Osteocyte (in vitro differentiated cells): ENCODE results near the gene SPRY1. TPM values are rescaled to one million over a fixed set of nuclear protein-coding genes. Genes with fewer than 3 reads are reported as not detected.

Source experiments
- DNase-seq: peaks from one replicate; pipeline ENCODE4 v3.0.0; 2021; ENCODE audit warnings: mixed read lengths; ENCODE audit not compliant: unreplicated experiment; ENCODE audit errors: extremely low spot score
- H3K27ac Mint-ChIP-seq: one replicate; pipeline ENCODE4 v1.8.0; 2021; ENCODE audit warnings: mild to moderate bottlenecking, mixed read lengths; ENCODE audit not compliant: unreplicated experiment
- H3K27me3 Mint-ChIP-seq: one replicate; pipeline ENCODE4 v1.8.0; 2021; ENCODE audit warnings: mixed read lengths; ENCODE audit not compliant: unreplicated experiment
- H3K36me3 Mint-ChIP-seq: one replicate; pipeline ENCODE4 v1.8.0; 2021; ENCODE audit warnings: mixed read lengths; ENCODE audit not compliant: unreplicated experiment
- H3K4me1 Mint-ChIP-seq: one replicate; pipeline ENCODE4 v1.8.0; 2021; ENCODE audit warnings: mixed read lengths; ENCODE audit not compliant: unreplicated experiment
- H3K4me3 Mint-ChIP-seq: one replicate; pipeline ENCODE4 v1.8.0; 2021; ENCODE audit warnings: mild to moderate bottlenecking, moderate library complexity, mixed read lengths; ENCODE audit not compliant: unreplicated experiment
- H3K9me3 Mint-ChIP-seq: one replicate; pipeline ENCODE4 v1.8.0; 2021; ENCODE audit warnings: mixed read lengths; ENCODE audit not compliant: unreplicated experiment
- total RNA-seq: library from RNA; stranded (reverse); gene quantifications from 2 replicates; pipeline ENCODE4 v1.2.1, GENCODE V29; 2021
- TF ChIP-seq, protein P1 (sequence below): fragments of 200-600 bp; sonication (generic); IDR thresholded peaks from 2 replicates; pipeline ENCODE4 v1.5.0; 2021; ENCODE audit warnings: antibody characterized with exemption, mild to moderate bottlenecking, moderate library complexity

Gene SPRY1
- total RNA-seq, 1 donor from 2014 or later = 51.7 TPM

DNA sequence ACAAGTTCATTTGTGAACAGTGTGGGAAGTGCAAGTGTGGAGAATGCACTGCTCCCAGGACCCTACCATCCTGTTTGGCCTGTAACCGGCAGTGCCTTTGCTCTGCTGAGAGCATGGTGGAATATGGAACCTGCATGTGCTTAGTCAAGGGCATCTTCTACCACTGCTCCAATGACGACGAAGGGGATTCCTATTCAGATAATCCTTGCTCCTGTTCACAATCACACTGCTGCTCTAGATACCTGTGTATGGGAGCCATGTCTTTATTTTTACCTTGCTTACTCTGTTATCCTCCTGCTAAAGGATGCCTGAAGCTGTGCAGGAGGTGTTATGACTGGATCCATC is 5.5 kb downstream of the SPRY1 start:
- Mint-ChIP-seq H3K36me3 (peaks cover 53% of the 10 kb centered on the region), H3K4me1 (peaks cover 29% of the 10 kb centered on the region), H3K4me3 (no peak overlapping the region), H3K9me3 (no peaks in the 10 kb centered on the region), H3K27me3 (no peaks in the 10 kb centered on the region), H3K27ac (no peak overlapping the region)
- TF ChIP-seq, protein P1, sequence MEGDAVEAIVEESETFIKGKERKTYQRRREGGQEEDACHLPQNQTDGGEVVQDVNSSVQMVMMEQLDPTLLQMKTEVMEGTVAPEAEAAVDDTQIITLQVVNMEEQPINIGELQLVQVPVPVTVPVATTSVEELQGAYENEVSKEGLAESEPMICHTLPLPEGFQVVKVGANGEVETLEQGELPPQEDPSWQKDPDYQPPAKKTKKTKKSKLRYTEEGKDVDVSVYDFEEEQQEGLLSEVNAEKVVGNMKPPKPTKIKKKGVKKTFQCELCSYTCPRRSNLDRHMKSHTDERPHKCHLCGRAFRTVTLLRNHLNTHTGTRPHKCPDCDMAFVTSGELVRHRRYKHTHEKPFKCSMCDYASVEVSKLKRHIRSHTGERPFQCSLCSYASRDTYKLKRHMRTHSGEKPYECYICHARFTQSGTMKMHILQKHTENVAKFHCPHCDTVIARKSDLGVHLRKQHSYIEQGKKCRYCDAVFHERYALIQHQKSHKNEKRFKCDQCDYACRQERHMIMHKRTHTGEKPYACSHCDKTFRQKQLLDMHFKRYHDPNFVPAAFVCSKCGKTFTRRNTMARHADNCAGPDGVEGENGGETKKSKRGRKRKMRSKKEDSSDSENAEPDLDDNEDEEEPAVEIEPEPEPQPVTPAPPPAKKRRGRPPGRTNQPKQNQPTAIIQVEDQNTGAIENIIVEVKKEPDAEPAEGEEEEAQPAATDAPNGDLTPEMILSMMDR = no peak
- no peak for DNase-seq

DNA sequence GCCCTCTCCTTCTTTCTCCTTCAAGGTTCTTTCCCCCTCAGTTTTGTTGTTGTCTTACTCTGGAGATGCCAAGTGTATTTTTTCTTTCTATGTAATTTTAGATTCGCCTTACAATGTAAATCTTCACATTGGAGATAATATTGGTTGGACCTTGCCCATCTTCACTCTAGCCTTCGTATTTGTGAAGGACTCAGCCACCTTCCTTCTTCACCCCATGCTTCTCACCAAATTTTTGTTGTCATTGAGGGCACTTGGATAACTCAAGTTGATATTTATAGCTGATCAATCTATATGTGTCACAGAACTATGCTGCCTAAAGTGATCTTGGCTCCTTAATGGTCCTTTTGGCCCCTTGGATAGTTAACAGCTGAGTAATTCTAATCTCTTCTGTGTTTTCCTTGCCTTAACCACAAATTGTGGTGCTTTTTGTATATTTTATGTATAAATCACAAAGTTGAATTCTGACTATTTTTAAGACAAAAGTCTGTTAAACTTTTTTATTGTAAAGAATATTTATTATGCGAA is 6.5 kb downstream of the SPRY1 start:
- no peaks in the 10 kb centered on the region for H3K9me3 Mint-ChIP-seq
- TF ChIP-seq, protein P1 = no peak
- no peaks in the 10 kb centered on the region for H3K27me3 Mint-ChIP-seq
- H3K4me3 Mint-ChIP-seq = no peak overlapping the region
- no peak overlapping the region for H3K27ac Mint-ChIP-seq
- H3K36me3 Mint-ChIP-seq = peaks cover 53% of the 10 kb centered on the region
- H3K4me1 Mint-ChIP-seq = peaks cover 29% of the 10 kb centered on the region
- DNase-seq = no peak

DNA sequence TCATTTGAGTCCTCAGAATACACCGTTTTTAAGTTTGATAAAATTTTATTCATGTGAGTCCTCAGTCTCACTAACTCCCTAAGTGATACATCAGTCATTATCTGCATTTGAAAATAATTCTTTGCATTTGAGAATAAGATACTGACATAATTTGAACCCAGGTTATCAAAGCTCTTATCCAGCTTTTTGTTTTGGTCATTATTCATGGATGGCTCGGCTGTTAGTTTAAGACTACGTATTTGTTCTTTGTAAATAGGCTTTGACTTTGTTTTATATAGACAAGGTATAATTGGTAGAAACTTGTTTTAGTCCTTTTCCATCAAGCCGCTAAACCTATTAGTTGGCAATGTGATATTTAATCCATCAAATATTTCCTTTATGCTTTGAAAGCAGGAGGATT is 7.9 kb downstream of the SPRY1 start:
- Mint-ChIP-seq H3K4me1 (peaks cover 29% of the 10 kb centered on the region), H3K4me3 (no peak overlapping the region), H3K27ac (no peak overlapping the region), H3K9me3 (no peaks in the 10 kb centered on the region), H3K36me3 (peaks cover 49% of the 10 kb centered on the region), H3K27me3 (no peaks in the 10 kb centered on the region)
- no peak for DNase-seq
- TF ChIP-seq, protein P1 = no peak

DNA sequence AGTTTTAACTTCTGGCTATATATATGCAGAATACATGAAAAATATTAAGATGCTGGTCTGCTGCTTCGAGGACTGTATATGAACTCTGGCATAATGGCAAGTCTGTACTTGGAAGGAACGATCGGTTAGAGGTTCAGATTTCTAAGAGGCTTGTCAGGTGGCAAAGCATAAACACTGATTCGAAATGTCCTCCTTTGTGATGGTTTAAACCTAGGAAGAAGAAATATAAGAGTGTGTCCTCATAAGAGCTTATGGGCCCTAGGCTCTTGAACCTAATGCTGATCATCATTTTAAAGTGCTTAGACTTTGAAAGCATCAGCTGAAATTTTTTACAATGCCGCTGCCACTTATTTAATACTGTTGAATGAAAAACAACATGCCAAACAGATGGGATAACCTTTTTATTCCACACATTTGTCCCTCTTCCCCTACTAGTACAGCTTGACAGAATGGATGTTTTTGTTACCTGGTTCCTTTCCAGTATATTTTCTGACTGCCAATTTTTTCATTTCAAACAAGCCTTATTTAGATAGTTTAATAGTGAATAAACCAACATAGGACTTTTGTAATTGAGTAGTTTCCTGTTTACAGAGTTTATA is 8.8 kb downstream of the SPRY1 start:
- TF ChIP-seq, protein P1 = no peak
- H3K4me3 Mint-ChIP-seq = no peak overlapping the region
- no peak for DNase-seq
- no peaks in the 10 kb centered on the region for H3K9me3 Mint-ChIP-seq
- H3K36me3 Mint-ChIP-seq = peaks cover 45% of the 10 kb centered on the region
- no peaks in the 10 kb centered on the region for H3K27me3 Mint-ChIP-seq
- no peak overlapping the region for H3K27ac Mint-ChIP-seq
- H3K4me1 Mint-ChIP-seq = peaks cover 21% of the 10 kb centered on the region

DNA sequence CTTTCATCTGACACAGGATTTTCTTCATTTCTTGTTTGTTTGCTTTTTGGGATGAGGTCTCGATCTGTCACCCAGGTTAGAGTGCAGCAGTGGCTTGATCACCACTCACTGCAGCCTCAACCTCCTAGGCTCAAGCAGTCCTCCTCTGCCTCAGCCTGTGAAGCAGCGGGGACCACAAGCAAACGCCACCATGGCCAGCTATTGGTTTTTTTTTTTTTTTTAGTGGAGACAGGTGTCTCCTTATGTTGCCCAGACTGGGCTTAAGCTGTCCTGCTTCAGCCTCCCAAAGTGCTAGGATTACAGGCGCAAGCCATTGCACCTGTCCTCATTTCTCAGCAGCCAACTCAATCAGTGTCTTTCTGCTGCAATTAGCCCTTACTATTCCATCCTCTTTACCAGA is 10.3 kb downstream of the SPRY1 start:
- Mint-ChIP-seq H3K4me3 (no peak overlapping the region), H3K27ac (no peak overlapping the region), H3K9me3 (no peaks in the 10 kb centered on the region), H3K4me1 (peaks cover 11% of the 10 kb centered on the region), H3K27me3 (no peaks in the 10 kb centered on the region), H3K36me3 (peaks cover 38% of the 10 kb centered on the region)
- DNase-seq = no peak
- TF ChIP-seq, protein P1 = no peak
